NCI-H2196 treated with DMSO at 0.1 percent for 48 hours (cell line): ENCODE measurements around the gene CAMK4.
"Not testable (repeated sequence)": the region's sequence is repeated elsewhere in the genome, so short reads cannot be mapped to it uniquely, and the experiment has no call there.

Source experiments
- DNase-seq: peaks from one replicate; lab custom pipeline; 2025; ENCODE audit not compliant: unreplicated experiment; lab: John Stamatoyannopoulos, UW

CAMK4 gene

DNA sequence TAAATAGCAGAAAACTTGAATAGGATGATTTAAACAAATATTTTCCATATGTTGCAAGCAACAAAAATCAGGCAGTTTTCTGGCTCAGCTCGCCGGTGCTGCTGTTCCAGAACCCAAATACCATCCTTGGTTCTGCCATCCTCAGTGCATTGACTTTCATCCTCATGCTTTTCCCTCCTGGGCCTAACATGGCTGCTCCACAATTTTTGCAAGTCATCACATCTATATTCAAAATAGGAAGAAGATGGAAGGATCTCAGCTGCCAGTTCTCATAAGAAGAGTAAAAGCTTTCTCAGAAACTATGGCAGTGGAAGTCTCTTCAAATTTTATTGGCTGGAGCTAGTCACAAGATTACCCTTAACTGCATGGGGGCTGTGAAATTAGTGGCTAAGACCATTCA is 151.5 kb downstream of the CAMK4 start:
- no peak for DNase-seq

DNA sequence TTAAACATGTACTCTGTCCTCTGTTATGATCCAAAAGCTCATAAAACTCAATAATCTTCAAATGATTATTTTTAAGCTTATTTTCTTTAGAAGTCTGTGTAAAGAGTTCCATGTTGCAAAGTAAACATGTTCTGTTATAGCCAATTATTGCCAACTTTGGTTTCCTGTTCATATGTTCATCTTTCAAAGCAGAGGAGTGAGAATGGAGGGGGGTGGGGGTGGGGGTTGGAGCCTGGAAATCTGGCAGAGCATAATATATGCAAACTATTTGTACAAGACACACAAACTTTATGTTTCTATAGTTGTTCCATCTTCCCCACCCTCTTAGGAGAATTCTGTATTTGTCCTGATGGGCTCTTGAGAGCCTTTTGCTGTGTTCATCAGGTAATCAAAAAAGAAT is 153.1 kb downstream of the CAMK4 start:
- DNase-seq = no peak

DNA sequence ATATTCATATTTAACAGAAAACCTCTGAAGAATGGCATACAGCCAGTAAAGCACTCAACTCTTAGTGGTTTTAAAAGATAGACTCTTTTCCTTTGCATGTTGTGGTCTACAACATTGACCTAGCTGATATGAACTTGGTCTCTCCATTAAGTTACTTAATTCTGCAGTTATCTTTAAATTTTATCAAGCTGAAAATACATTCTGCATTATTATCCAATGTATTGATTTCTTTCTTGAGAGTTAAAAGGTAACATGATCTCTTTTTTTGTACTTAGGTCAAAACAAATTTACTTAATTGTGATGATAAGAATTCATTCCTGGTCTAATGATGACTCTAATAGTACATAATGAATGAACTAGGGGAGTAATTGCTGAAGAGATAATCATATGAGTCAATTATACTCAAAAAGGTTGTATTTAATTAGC is 155.2 kb downstream of the CAMK4 start:
- no peak for DNase-seq

DNA sequence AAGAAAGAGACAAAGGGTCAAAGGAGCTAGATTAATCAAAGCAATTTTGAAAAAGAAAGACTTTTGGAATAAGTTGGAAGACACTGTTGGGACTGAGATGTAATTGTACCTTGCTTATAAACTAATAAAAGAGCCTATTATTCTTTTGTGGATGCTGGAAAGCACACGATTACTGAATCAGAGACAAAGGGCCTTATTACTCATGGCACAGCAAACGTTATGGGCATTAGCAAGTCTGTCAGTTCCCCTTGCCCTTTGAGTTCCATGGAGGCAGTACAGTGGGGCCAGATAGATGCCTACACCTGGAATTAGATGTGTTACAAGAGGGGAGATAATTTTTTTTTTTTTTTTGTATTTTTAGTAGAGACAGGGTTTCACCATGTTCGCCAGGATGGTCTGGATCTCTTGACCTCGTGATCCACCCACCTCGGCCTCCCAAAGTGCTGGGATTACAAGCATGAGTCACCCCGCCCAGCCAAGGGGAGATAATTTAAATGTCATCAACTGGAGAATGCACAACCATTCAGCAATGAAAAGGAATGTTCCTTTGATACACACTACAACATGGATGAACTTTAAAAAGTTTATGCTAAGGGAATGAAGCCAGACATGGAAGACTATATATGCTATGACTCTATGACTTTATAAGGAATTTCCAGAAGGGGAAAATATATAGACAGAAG is 159.2 kb downstream of the CAMK4 start:
- no peak for DNase-seq

DNA sequence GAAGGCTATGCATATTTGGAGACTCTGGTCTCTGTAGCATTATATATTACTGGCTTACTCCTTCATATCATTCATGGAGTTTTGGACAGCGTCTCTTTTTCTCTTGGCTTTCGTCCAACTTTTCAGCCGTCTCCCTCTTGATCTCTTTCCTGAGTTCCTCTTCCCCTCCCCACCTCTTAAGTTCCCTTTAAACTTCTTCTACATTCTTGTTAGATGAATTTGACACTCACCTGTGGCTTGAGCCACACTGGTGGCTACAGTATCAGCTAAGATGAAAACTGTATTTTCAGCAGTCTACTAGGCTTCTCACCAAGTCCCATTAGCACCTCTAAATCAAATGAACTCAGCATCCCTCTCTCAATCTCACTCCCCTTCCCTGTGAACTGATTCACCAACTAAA is 160.0 kb downstream of the CAMK4 start:
- DNase-seq = no peak

DNA sequence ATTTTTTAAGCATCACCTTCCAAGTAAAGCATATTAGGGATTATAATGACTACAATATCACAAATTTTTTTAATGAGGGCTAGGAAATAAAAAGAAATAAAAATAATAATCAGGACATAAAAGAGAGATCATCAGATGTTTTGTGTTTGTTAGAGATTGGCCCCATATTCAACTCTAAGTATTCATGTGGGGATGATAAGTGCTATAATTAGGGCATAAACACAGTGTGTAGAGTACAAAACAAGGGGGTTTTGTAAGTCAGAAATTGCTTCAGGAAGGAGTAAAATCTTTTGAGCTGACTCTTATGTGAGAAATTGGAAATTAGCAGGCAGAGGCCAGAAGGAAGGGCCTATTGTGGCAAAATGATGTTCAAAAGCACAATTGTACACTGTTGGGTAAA is 160.9 kb downstream of the CAMK4 start:
- DNase-seq = no peak

DNA sequence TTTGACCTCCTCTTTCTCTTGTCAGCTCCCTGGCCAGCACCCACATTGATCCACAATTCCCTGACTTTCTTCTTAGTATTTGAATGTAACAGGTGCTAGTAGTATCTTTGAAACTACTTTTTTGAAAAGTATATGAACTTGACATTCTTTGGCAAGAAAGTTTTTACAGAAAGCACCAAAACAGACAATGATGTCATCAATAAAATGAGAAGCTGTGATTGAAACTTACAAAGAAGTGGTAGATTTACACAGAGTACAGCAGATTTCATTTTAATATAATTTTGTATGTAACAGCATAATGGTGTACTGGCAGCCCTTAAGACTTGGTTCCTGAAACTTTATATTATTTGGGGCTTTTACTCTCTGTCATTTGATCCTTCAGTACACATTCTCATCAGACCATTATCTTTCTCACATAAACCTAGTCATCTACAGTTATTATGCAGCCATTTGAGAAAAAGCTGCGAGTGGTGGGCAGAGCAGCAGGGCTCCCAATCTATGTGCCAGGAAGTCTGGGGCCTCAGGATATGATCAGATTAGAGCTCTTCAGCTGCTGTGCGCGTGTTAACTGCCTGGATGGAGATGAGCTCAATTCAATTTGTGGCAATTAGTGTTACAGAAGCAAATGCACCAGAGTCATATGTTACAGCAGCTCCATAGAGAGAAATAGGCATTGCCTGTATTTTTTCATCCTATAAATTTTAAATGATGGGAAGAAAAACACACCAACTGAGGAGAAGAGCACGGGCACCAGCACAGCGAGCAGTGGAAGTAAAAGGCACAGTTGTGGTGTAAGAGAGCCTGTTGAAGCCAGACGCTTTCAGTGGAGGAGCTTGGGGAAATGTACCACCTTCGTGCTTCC is 162.0 kb downstream of the CAMK4 start:
- no peak for DNase-seq

DNA sequence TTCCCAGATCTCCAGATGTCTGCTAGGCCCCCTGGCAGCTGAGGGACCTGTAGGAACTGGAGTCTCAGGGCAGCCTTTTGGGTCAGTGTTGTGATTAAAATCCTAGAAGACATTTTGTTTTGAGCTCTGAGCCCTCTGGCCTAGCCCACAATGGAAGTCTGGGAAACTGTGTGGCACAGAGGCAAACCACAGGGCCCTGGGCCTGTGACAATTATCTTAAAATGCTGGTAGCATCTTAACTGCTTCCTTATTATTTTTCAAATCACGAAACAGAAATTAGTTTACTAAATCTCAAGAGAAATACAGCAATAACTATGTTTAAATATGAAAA is 162.6 kb downstream of the CAMK4 start:
- no peak for DNase-seq

DNA sequence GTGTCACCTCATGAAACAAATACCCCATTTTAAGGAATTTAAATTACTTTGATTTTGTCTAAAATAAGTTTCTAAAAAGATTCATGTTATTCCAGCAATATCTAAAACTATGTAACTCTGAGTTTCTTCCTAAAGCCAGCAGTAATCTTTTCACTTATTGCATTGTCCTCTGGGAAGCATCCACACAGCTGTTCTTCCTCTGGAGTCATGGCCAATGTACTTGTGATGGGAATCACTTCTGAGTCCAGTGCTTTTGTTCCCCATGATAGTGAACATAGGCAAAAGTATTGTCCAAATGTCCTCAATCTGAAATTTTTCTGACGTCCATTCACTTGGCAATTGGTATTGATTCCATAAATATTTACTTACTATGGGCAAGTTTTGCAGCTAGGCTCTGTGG is 163.2 kb downstream of the CAMK4 start:
- no peak for DNase-seq

DNA sequence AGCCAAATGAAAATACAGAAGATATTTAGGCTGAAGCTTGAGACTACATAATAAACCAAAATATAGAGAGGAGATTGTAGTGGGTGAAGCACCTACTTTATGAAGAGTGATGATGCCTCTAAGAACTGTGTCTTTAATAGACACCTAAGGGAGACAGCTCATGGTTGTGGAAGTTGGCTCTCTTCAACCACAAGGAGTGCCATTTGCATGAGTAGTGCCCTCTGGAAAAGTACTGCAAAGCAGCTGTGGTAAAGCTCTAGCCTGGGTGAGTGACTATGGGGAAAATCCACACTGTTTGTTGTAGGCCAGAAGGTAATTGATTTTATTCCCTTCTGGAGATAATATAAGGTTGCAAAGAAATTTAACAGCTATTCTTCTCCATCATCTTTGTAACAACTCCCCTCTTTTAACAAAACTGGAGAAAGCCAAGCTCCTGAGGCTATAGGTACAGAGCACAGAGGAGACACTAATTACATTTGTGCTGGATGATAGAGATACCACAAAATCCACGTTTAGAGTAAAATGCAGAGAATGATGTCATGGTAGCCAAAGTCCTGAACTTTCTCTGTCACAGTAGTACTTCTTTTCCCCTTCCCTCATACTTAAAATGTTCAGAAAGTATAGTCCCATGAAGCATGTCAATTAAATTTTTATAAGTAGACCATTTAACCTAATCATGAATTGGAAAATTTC is 165.4 kb downstream of the CAMK4 start:
- DNase-seq = no peak

DNA sequence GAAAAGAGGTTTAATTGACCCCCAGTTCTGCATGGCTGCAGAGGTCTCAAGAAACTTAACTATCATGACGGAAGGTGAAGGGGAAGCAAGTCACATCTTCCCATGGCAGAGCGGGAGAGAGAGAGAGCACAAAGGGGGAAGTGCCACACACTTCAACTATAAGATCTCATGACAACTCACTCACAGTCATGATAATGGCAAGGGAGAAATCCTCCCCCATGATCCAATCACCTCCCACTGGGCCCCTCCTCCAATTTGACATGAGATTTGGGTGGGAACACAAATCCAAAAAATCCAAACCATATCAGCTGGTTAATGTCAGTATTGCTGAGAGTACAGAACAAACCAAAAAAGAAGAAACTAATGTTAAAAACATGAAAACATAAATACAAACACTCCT is 168.0 kb downstream of the CAMK4 start:
- no peak for DNase-seq

DNA sequence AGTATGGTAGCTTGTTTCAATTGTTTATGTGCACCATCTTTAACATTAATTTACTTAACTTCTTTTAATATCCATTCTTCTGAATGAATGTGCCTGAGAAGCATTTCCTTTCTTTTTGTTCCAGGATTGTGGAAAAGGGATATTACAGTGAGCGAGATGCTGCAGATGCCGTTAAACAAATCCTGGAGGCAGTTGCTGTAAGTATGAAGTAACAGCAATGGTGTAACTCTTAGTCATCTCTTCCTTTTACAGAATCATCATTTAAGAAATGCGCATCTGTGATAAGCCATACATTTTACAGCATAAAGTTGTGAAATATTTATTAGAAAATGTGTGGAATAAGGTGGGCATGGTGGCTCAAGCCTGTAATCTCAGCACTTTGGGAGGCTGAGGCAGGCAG is 170.4 kb downstream of the CAMK4 start:
- no peak for DNase-seq

DNA sequence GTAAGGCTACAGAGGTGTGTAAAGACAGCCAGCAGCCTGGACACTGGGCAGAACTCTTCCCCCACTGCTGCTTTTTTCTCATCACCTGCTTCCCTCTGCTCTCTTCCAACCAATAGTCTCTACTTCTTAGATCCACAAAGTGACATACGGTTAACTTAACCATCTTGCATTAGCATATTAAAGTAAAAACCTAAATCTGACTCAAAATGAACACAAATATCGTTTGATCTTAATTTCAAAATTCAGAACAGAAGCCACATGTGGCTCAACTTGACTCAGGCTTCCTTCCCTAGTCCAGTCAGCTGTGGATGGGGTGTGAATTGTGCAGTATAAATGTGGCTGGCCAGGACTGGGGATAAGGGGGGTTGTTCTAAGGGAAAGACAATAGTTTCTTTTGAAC is 173.8 kb downstream of the CAMK4 start:
- DNase-seq = no peak

DNA sequence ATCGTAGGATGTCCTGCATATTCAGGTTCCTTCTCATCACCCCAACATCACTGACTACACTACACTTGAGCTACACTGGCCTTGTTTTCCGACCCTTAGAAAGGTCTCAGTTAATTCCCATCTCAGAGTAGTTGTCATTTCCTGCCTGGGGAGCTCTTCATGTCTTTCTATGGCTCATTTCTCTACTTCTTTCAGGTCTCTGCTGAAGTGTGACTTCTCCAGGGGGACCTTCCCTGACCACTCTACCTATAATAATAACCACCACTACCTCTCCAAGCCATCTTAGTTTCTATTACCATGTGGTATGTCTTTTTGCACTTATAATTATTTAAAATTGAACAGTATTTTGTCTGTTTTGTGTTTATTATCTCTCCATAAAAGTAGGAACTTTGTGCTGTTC is 174.9 kb downstream of the CAMK4 start:
- no peak for DNase-seq

DNA sequence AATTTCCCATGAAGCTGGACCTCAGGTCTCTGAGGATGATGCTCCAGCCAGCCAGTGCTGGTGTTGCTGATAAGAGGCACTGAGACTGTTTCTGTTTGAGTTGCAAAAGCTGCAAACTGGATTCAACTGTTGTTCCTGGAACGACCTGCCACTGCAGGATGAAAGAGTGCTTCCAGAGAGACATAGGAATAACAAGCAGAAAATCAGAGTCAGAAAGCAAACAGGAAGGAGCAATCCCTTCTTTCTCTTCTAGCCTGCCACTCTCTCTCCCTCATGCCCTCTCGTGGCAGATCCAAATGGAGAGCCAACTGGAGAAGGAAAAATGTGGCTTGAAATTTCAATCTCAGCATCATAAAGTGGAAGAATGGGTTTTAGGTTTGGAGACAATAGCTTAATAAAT is 177.7 kb downstream of the CAMK4 start:
- no peak for DNase-seq

DNA sequence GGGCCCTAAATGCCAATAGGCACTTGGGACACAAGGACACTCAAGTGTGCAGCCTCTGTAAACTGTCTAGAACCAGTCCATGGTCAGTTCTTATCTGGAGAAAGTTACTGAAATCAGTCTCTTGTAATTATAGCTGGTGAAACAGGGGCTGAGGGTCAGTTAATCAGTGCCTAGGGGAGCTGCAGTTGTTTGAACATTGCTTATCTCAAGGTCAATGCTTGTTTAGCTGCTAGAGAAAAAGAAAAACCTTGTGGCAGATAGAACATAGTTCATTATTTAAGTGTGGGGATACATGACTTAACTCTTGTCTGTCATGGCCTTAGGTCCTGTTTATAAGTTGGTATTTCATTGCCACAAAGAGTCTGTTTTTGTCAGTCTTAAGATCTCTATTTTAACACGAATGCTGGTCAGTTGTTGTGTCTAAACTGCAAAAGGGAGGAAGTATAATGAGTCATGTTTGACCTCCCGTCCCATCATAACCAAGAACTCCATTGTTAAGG is 180.1 kb downstream of the CAMK4 start:
- DNase-seq = no peak

DNA sequence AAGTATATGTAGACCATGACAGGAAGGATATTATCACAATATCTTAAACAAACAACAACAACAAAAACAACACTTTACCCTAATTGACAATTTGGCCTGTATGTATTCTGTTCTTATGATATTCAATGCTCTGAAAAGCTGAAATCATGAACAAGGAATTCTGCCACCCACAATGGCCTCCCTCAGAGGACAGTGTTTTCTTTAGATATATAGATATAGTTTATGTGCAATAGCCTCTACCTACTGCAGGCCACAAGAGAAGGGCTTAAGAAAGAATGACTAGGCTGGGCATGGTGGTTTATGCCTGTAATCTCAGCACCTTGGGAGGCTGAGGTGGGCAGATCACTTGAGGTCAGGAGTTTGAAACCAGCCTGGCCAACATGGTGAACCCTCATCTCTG is 183.4 kb downstream of the CAMK4 start:
- no peak for DNase-seq

DNA sequence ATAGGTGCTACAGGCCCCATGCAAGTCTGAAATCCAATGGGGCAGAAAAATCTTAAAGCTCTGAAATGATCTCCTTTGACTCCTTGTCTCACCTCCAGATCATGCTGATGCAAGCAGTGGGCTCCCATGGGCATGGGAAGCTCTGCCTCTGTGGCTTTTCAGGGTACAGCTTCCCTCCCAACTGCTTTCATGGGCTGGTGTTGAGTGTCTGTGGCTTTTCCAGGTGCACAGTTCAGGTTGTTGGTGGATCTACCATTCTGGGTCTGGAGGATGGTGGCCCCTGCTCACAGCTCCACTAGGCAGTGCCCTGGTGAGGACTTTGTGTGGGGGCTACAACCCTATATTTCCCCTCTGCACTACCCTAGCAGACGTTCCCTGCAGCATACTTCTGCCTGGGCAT is 184.6 kb downstream of the CAMK4 start:
- DNase-seq = no peak

DNA sequence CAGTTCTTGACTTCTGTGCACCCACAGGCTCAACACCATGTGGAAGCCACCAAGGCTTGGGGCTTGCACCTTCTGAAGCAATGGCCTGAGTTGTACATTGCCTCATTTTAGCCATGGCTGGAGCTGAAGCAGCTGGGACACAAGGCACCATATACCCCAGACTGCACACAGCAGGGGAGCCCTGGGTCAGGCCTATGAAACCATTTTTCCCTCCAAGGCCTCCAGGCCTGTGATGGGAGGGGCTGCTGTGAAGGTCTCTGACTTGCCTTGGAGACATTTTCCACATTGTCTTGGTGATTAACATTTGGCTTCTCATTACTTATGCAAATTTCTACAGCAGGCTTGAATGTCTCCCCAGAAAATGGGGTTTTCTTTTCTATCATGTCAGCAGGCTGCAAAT is 185.1 kb downstream of the CAMK4 start:
- not testable (repeated sequence) for DNase-seq

DNA sequence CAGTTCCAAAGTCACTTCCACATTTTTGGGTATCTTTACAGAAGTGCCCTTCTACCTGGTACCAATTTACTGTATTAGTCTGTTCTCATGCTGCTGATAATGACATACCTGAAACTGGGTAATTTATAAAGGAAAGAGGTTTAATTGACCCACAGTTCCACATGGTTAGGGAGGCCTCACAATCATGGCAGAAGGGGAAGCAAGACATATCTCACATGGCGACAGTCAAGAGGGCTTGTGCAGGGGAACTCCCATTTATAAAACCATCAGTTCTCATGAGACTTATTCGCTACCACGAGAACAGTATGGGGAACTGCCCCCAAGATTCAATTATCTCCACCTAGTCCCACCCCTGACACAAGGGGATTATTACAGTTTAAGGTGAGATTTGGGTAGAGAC is 185.9 kb downstream of the CAMK4 start:
- DNase-seq = not testable (repeated sequence)

DNA sequence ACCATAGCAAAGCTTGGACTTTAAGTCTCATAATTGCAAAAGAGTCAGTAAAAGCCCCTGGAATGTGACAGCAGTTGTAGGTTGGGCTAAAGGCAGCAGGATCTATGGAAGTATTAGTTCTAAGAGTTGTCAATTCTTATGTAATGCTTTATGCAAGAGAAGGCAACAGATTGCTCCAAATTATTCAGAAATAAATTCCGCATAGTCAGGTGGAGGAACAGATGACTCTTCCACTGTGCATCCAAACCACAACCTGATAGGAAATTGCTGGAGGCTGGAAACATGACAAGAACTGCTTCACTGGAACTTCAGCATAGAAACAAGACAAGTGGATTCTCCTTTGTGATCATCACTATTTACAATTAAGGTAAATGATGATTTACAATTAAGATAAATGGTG is 187.1 kb downstream of the CAMK4 start:
- no peak for DNase-seq

DNA sequence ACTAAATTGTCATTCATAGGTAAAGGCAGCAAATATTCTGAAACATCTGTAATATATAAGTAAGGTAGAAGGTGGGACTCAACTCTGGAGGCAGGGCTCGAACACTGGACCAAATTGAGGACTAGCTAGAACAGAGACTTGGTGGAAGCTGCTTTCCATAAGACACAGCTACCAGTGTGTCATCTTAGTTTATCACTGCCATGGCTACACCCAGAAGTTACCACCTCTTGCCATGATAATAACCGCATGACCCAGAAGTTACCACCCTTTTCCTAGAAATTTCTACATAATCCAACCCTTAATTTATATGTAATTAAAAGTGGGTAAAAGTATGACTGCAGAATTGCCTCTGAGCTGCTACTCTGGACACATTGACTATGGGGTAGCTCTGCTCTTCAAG is 188.4 kb downstream of the CAMK4 start:
- no peak for DNase-seq
